Vagina (tissue), 2 donors: ENCODE results near the gene EVX2.

Experiments used
- POLR2A ChIP-seq, 2 donors: fragments of 450-650 bp; IDR thresholded peaks; one replicate each; pipeline ENCODE4 v1.6.1; 2017; ENCODE audit warnings: antibody characterized with exemption in 2 of 2, mild to moderate bottlenecking in 2 of 2, moderate library complexity in 2 of 2
- POLR2AphosphoS5 ChIP-seq, 2 donors: sonication (generic); formaldehyde crosslinking; IDR thresholded peaks; one replicate each; pipeline ENCODE4 v1.9.0; 2017; ENCODE audit warnings: antibody characterized with exemption in 2 of 2, mild to moderate bottlenecking in 2 of 2, low read depth in 1 of 2; ENCODE audit not compliant: insufficient read depth in 1 of 2
- TF ChIP-seq, protein P1 (sequence below), 3 experiments: fragments of 450-650 bp in 2 of 3; fragments of 200-600 bp in 1 of 3; sonication (generic) in 1 of 3; IDR thresholded peaks; one replicate each; pipeline ENCODE4 v1.5.1; 2017 to 2019; ENCODE audit warnings: antibody characterized with exemption in 3 of 3, mild to moderate bottlenecking in 2 of 3, moderate library complexity in 2 of 3

DNA sequence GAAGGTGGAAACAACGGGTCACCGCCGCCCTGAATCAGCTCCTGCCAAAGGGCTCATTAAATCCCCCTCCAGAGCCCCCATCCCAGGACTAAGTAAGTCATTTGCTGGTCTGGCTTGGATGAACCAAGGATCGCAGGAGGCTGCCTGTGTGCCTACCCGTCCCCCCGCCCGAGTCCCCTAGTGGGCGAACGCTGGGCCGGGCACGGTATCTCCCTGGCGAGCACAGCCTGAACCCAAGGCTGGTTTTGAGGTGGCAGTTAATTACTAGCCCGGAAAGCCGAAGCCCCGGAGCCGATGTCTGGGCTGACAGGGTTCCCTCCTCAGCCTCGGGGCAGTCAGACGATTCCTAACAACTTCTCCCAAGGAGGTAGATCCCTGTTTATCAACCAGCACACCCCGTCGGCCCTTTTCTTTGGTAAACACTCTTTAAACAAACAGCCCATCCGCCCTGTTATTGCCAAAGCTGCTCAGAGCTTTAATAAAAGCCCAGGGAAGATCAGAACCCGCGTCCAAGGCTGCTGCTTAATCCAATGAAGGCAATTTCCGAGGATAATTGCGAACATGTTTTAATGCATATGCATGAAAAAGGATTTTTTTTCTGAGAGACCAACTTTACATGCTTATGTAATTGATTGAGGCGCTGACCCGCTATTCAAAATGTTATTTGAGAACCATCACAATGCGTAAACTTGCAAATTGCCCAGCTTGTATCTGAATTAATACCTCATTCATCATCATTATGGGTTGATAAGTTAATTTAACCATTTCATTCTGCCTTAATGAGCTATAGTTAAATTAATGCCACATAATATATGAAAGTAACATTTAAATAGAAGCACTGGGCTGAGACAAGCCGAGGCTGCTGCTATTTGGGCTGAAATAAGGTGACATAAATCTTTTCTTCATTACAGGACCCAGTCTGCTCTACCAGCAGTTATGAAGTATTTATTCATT, 10.5 kb downstream of the EVX2 start:
- TF ChIP-seq, protein P1, sequence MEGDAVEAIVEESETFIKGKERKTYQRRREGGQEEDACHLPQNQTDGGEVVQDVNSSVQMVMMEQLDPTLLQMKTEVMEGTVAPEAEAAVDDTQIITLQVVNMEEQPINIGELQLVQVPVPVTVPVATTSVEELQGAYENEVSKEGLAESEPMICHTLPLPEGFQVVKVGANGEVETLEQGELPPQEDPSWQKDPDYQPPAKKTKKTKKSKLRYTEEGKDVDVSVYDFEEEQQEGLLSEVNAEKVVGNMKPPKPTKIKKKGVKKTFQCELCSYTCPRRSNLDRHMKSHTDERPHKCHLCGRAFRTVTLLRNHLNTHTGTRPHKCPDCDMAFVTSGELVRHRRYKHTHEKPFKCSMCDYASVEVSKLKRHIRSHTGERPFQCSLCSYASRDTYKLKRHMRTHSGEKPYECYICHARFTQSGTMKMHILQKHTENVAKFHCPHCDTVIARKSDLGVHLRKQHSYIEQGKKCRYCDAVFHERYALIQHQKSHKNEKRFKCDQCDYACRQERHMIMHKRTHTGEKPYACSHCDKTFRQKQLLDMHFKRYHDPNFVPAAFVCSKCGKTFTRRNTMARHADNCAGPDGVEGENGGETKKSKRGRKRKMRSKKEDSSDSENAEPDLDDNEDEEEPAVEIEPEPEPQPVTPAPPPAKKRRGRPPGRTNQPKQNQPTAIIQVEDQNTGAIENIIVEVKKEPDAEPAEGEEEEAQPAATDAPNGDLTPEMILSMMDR (IDR thresholded peaks at IDR 0.05): no peak
- TF ChIP-seq POLR2A (IDR thresholded peaks at IDR 0.05): no peak
- no peak for TF ChIP-seq POLR2AphosphoS5 (IDR thresholded peaks at IDR 0.05; ENCODE audit: insufficient read depth in 1 of 2, low read depth in 1 of 2)
